HEK293 (cell line): ENCODE measurements around the gene ATP2A3.

Experiments used
- CTCF ChIA-PET: fragments of 350-600 bp; formaldehyde crosslinking; extraction: SDS; loops from one replicate; lab custom pipeline; 2021; ENCODE audit warnings: antibody characterized with exemption; lab: Yijun Ruan, JAX
- POLR2A ChIA-PET: fragments of 300-600 bp; formaldehyde crosslinking; extraction: SDS; loops from one replicate; lab custom pipeline; 2020; ENCODE audit warnings: antibody characterized with exemption, inconsistent platforms; lab: Yijun Ruan, JAX
- H3K27ac ChIP-seq: fragments of 200-500 bp; sonication (Bioruptor generic); 2 replicates; pipeline ENCODE4 v1.5.1; 2014; ENCODE audit warnings: low read depth, low read length, control low read depth, inconsistent platforms; ENCODE audit errors: extremely low read depth
- H3K36me3 ChIP-seq, 2 experiments: fragments of 200-500 bp in 1 of 2; sonication (Bioruptor generic) in 1 of 2; 1 replicate in 1 of 2; 2 replicates in 1 of 2; pipeline ENCODE4 v1.5.1; 2014 to 2017; ENCODE audit warnings: inconsistent platforms in 2 of 2, low read length in 2 of 2; ENCODE audit not compliant: control insufficient read depth in 2 of 2, insufficient read depth in 1 of 2
- H3K4me1 ChIP-seq: fragments of 200-500 bp; sonication (Bioruptor generic); 2 replicates; pipeline ENCODE4 v1.5.1; 2014; ENCODE audit warnings: mild to moderate bottlenecking, low read length, inconsistent platforms; ENCODE audit not compliant: control insufficient read depth, insufficient read depth
- H3K4me3 ChIP-seq: 2 replicates; pipeline ENCODE4 v1.5.1; 2011; ENCODE audit warnings: low read depth, mild to moderate bottlenecking, control low read depth, low read length, moderate library complexity
- H3K9me3 ChIP-seq: fragments of 200-500 bp; sonication (Bioruptor generic); 2 replicates; pipeline ENCODE4 v1.5.1; 2014; ENCODE audit warnings: low read depth, low read length, inconsistent platforms; ENCODE audit not compliant: control insufficient read depth, insufficient read depth
- GFI1B ChIP-seq: fragments of 450-650 bp; formaldehyde crosslinking; IDR thresholded peaks from 2 replicates; pipeline ENCODE4 v1.5.1; 2016; ENCODE audit warnings: missing biosample characterization, missing genetic modification characterization
- KLF1 ChIP-seq: fragments of 450-650 bp; formaldehyde crosslinking; IDR thresholded peaks from 2 replicates; pipeline ENCODE4 v1.5.1; 2016; ENCODE audit warnings: missing biosample characterization, missing genetic modification characterization
- KLF8 ChIP-seq: fragments of 450-650 bp; formaldehyde crosslinking; IDR thresholded peaks from 2 replicates; pipeline ENCODE4 v1.5.1; 2016; ENCODE audit warnings: missing biosample characterization, missing genetic modification characterization
- MEIS1 ChIP-seq: sonication (generic); formaldehyde crosslinking; IDR thresholded peaks from 2 replicates; pipeline ENCODE4 v1.8.1; 2022; ENCODE audit warnings: missing genetic modification reagents, mild to moderate bottlenecking, borderline replicate concordance
- OSR2 ChIP-seq: fragments of 450-650 bp; formaldehyde crosslinking; IDR thresholded peaks from 2 replicates; pipeline ENCODE4 v1.5.1; 2016; ENCODE audit warnings: missing biosample characterization, missing genetic modification characterization
- PBX3 ChIP-seq: sonication (generic); formaldehyde crosslinking; IDR thresholded peaks from 2 replicates; pipeline ENCODE4 v1.8.1; 2022; ENCODE audit warnings: mild to moderate bottlenecking, moderate library complexity, missing genetic modification reagents
- PRDM1 ChIP-seq: fragments of 450-650 bp; formaldehyde crosslinking; IDR thresholded peaks from 2 replicates; pipeline ENCODE4; 2016; ENCODE audit warnings: missing biosample characterization, missing genetic modification characterization
- SETDB1 ChIP-seq: IDR thresholded peaks from one replicate; pipeline ENCODE4 v1.6.1; 2017; ENCODE audit warnings: mild to moderate bottlenecking, low read length, moderate library complexity, mixed read lengths; ENCODE audit not compliant: insufficient read length
- YY2 ChIP-seq: fragments of 450-650 bp; formaldehyde crosslinking; IDR thresholded peaks from 2 replicates; pipeline ENCODE4 v1.5.1; 2016; ENCODE audit warnings: missing biosample characterization, missing genetic modification characterization
- ZBTB17 ChIP-seq: fragments of 450-650 bp; formaldehyde crosslinking; IDR thresholded peaks from 2 replicates; pipeline ENCODE4 v1.5.1; 2016; ENCODE audit warnings: missing biosample characterization, missing genetic modification characterization
- ZNF202 ChIP-seq: fragments of 450-650 bp; formaldehyde crosslinking; IDR thresholded peaks from 2 replicates; pipeline ENCODE4 v1.5.1; 2016; ENCODE audit warnings: missing biosample characterization, missing genetic modification characterization, borderline replicate concordance
- ZNF24 ChIP-seq: fragments of 450-650 bp; formaldehyde crosslinking; IDR thresholded peaks from 2 replicates; pipeline ENCODE4 v1.5.1; 2016; ENCODE audit warnings: missing biosample characterization, missing genetic modification characterization
- ZNF292 ChIP-seq: fragments of 450-650 bp; formaldehyde crosslinking; IDR thresholded peaks from 2 replicates; pipeline ENCODE4 v1.5.1; 2016; ENCODE audit warnings: low read depth, missing biosample characterization, missing genetic modification characterization, borderline replicate concordance
- ZNF354C ChIP-seq: fragments of 450-650 bp; formaldehyde crosslinking; IDR thresholded peaks from 2 replicates; pipeline ENCODE4 v1.5.1; 2016; ENCODE audit warnings: missing biosample characterization, missing genetic modification characterization, low read depth, borderline replicate concordance
- ZNF37A ChIP-seq: fragments of 450-650 bp; IDR thresholded peaks from 2 replicates; pipeline ENCODE4 v1.5.1; 2018; ENCODE audit warnings: missing biosample characterization, missing genetic modification characterization
- ZNF391 ChIP-seq: fragments of 450-650 bp; formaldehyde crosslinking; IDR thresholded peaks from 2 replicates; pipeline ENCODE4 v1.5.1; 2016; ENCODE audit warnings: low read depth, missing biosample characterization, missing genetic modification characterization, borderline replicate concordance
- ZNF398 ChIP-seq: fragments of 450-650 bp; formaldehyde crosslinking; IDR thresholded peaks from 2 replicates; pipeline ENCODE4 v1.5.1; 2017; ENCODE audit warnings: missing biosample characterization, missing genetic modification characterization
- ZNF426 ChIP-seq: fragments of 450-650 bp; formaldehyde crosslinking; IDR thresholded peaks from 2 replicates; pipeline ENCODE4 v1.5.1; 2017; ENCODE audit warnings: missing biosample characterization, missing genetic modification characterization, mild to moderate bottlenecking, inconsistent platforms, moderate library complexity
- ZNF473 ChIP-seq: fragments of 450-650 bp; formaldehyde crosslinking; IDR thresholded peaks from 2 replicates; pipeline ENCODE4 v1.5.1; 2017; ENCODE audit warnings: missing biosample characterization, missing genetic modification characterization
- ZNF510 ChIP-seq: fragments of 450-650 bp; formaldehyde crosslinking; IDR thresholded peaks from 2 replicates; pipeline ENCODE4 v1.5.1; 2018; ENCODE audit warnings: mild to moderate bottlenecking, missing genetic modification characterization, missing biosample characterization; ENCODE audit not compliant: insufficient replicate concordance
- ZNF513 ChIP-seq: fragments of 450-650 bp; IDR thresholded peaks from 2 replicates; pipeline ENCODE4 v1.5.1; 2018; ENCODE audit warnings: missing biosample characterization, missing genetic modification characterization
- ZNF548 ChIP-seq: fragments of 450-650 bp; formaldehyde crosslinking; IDR thresholded peaks from 2 replicates; pipeline ENCODE4 v1.5.1; 2016; ENCODE audit warnings: missing biosample characterization, missing genetic modification characterization
- ZNF571 ChIP-seq: fragments of 450-650 bp; formaldehyde crosslinking; IDR thresholded peaks from 2 replicates; pipeline ENCODE4 v1.5.0; 2017; ENCODE audit warnings: missing biosample characterization, missing genetic modification characterization
- ZNF623 ChIP-seq: fragments of 450-650 bp; formaldehyde crosslinking; IDR thresholded peaks from 2 replicates; pipeline ENCODE4 v1.5.1; 2016; ENCODE audit warnings: missing biosample characterization, missing genetic modification characterization
- ZNF639 ChIP-seq: fragments of 450-650 bp; formaldehyde crosslinking; IDR thresholded peaks from 2 replicates; pipeline ENCODE4 v1.5.1; 2016; ENCODE audit warnings: missing biosample characterization, missing genetic modification characterization
- ZNF645 ChIP-seq: fragments of 450-650 bp; formaldehyde crosslinking; IDR thresholded peaks from 2 replicates; pipeline ENCODE4; 2016; ENCODE audit warnings: missing biosample characterization, missing genetic modification characterization
- ZNF792 ChIP-seq: fragments of 450-650 bp; formaldehyde crosslinking; IDR thresholded peaks from 2 replicates; pipeline ENCODE4 v1.5.1; 2016; ENCODE audit warnings: missing biosample characterization, missing genetic modification characterization
- ZSCAN16 ChIP-seq: fragments of 450-650 bp; formaldehyde crosslinking; IDR thresholded peaks from 2 replicates; pipeline ENCODE4 v1.5.1; 2016; ENCODE audit warnings: missing biosample characterization, missing genetic modification characterization

The ATP2A3 gene

GRCh38 chr17:3894911-3895343, 69.3 kb downstream of the ATP2A3 start (continued):
- TF ChIP-seq ZNF398: peak; percentile 77
- TF ChIP-seq OSR2 (tag by site-specific recombination): no peak
- TF ChIP-seq ZSCAN16 (tag by site-specific recombination): peak; percentile 62
- no peak for TF ChIP-seq GFI1B (tag by site-specific recombination)
- TF ChIP-seq ZNF292: no peak
- TF ChIP-seq PBX3 (CRISPR knock-in tag): no peak
- TF ChIP-seq ZNF792 (tag by site-specific recombination): no peak
- TF ChIP-seq ZNF639 (tag by site-specific recombination): no peak
- no peak for TF ChIP-seq ZNF24 (tag by site-specific recombination)
- no peak for TF ChIP-seq ZNF354C (tag by site-specific recombination)

GRCh38 chr17:3894188-3894587, 70.0 kb downstream of the ATP2A3 start:
- TF ChIP-seq ZNF571 (tag by site-specific recombination) (no peak), SETDB1 (peak; percentile 62)
- TF ChIP-seq, all 188 proteins: peak for 1
- CTCF ChIA-PET: interaction anchor here (0.6 to 3.2 kb wide), 10 partner anchors 9 to 156 kb away, joined by 3 to 20 read pairs (median 4); partner anchors contain the start of gene NCBP3
- Histone ChIP-seq H3K27ac (no peak overlapping the region), H3K4me3 (no peak overlapping the region), H3K9me3 (no peaks in the 10 kb centered on the region), H3K4me1 (peaks cover 30% of the 10 kb centered on the region), H3K36me3 (no peaks in the 10 kb centered on the region)
- POLR2A ChIA-PET: interaction anchor here (0.9 to 2.6 kb wide), 5 partner anchors 9 to 249 kb away, joined by 3 to 13 read pairs (median 3); partner anchors contain the start of genes CYB5D2 and NCBP3

GRCh38 chr17:3893720-3894116, 70.5 kb downstream of the ATP2A3 start:
- POLR2A ChIA-PET: interaction anchor here (0.9 to 2.6 kb wide), 7 partner anchors 8 to 250 kb away, joined by 3 to 13 read pairs (median 3); partner anchors contain the start of genes CYB5D2 and NCBP3
- Histone ChIP-seq H3K9me3 (no peaks in the 10 kb centered on the region), H3K4me3 (peak overlapping the region; percentile 52; the same call in 1 of the 2 replicates), H3K27ac (peak overlapping the region; percentile 90), H3K36me3 (no peaks in the 10 kb centered on the region), H3K4me1 (peaks cover 35% of the 10 kb centered on the region)
- CTCF ChIA-PET: interaction anchor here (0.6 to 3.2 kb wide), 11 partner anchors 8 to 155 kb away, joined by 3 to 20 read pairs (median 3); partner anchors contain the start of gene P2RX1
- TF ChIP-seq KLF1 (tag by site-specific recombination): no peak
- TF ChIP-seq OSR2 (tag by site-specific recombination): no peak
- no peak for TF ChIP-seq ZNF513 (tag by site-specific recombination)
- TF ChIP-seq ZNF548 (tag by site-specific recombination): peak; percentile 96
- TF ChIP-seq ZNF391 (tag by site-specific recombination): no peak
- no peak for TF ChIP-seq ZNF623
- TF ChIP-seq ZNF510 (tag by site-specific recombination): no peak
- TF ChIP-seq ZNF426: no peak
- peak; percentile 41 for TF ChIP-seq ZBTB17 (tag by site-specific recombination)
- no peak for TF ChIP-seq PRDM1 (tag by site-specific recombination)
- no peak for TF ChIP-seq MEIS1 (CRISPR knock-in tag)
- TF ChIP-seq YY2: peak; percentile 41; the same call in 1 of the 2 replicates
- no peak for TF ChIP-seq ZNF645 (tag by site-specific recombination)
- TF ChIP-seq ZNF202 (tag by site-specific recombination): no peak
- no peak for TF ChIP-seq KLF8 (tag by site-specific recombination)
- no peak for TF ChIP-seq ZNF37A
- no peak for TF ChIP-seq ZNF473 (tag by site-specific recombination)
